ENCODE data around the gene CAMK2N1.

CAMK2N1 gene

GRCh38 chr1:20454004-20454403 lies 32.0 kb downstream of the CAMK2N1 start:
- H4K20me1 ChIP-seq (ENCODE audit: insufficient read depth, low read length) = no peaks in the 10 kb centered on the region
- no peaks in the 10 kb centered on the region for H3K36me3 ChIP-seq (replicated peaks; ENCODE audit: low read depth, low read length)
- H3K4me3 ChIP-seq (ENCODE audit: low read length) = no peak overlapping the region
- TF ChIP-seq, protein P1, sequence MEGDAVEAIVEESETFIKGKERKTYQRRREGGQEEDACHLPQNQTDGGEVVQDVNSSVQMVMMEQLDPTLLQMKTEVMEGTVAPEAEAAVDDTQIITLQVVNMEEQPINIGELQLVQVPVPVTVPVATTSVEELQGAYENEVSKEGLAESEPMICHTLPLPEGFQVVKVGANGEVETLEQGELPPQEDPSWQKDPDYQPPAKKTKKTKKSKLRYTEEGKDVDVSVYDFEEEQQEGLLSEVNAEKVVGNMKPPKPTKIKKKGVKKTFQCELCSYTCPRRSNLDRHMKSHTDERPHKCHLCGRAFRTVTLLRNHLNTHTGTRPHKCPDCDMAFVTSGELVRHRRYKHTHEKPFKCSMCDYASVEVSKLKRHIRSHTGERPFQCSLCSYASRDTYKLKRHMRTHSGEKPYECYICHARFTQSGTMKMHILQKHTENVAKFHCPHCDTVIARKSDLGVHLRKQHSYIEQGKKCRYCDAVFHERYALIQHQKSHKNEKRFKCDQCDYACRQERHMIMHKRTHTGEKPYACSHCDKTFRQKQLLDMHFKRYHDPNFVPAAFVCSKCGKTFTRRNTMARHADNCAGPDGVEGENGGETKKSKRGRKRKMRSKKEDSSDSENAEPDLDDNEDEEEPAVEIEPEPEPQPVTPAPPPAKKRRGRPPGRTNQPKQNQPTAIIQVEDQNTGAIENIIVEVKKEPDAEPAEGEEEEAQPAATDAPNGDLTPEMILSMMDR (IDR thresholded peaks at IDR 0.05; ENCODE audit: low read depth, low read length) = no peak
- no peak for TF ChIP-seq EZH2phosphoT487 (IDR thresholded peaks at IDR 0.05; ENCODE audit: low read depth)
- no peak overlapping the region for H3K27ac ChIP-seq (ENCODE audit: low read length)
- H3K27me3 ChIP-seq (ENCODE audit: low read depth, low read length) = peaks cover 7% of the 10 kb centered on the region; the same call in 1 of the 2 replicates
- H2AFZ ChIP-seq (ENCODE audit: low read depth, low read length) = no peak overlapping the region
- H3K4me2 ChIP-seq (ENCODE audit: low read length) = no peak overlapping the region
- H3K4me1 ChIP-seq (ENCODE audit: low read length) = no peaks in the 10 kb centered on the region
- no peaks in the 10 kb centered on the region for H3K79me2 ChIP-seq (ENCODE audit: low read length)
- no peaks in the 10 kb centered on the region for H3K9me3 ChIP-seq (ENCODE audit: insufficient read depth, low read length)
- no peak overlapping the region for H3K9ac ChIP-seq (ENCODE audit: low read length)

- H3K9me3 ChIP-seq (ENCODE audit: insufficient read depth, low read length) = no peaks in the 10 kb centered on the region
- no peak overlapping the region for H2AFZ ChIP-seq (ENCODE audit: low read depth, low read length)
- H3K9ac ChIP-seq (ENCODE audit: low read length) = no peak overlapping the region
- H3K4me3 ChIP-seq (ENCODE audit: low read length) = no peak overlapping the region
- peaks cover 7% of the 10 kb centered on the region; the same call in 1 of the 2 replicates for H3K27me3 ChIP-seq (ENCODE audit: low read depth, low read length)
- H3K4me2 ChIP-seq (ENCODE audit: low read length) = no peak overlapping the region
- H3K36me3 ChIP-seq (replicated peaks; ENCODE audit: low read depth, low read length) = no peaks in the 10 kb centered on the region
- H4K20me1 ChIP-seq (ENCODE audit: insufficient read depth, low read length) = no peaks in the 10 kb centered on the region
- peaks cover 4% of the 10 kb centered on the region; the same call in 1 of the 2 replicates for H3K4me1 ChIP-seq (ENCODE audit: low read length)
- no peaks in the 10 kb centered on the region for H3K79me2 ChIP-seq (ENCODE audit: low read length)
- TF ChIP-seq, protein P1 (IDR thresholded peaks at IDR 0.05; ENCODE audit: low read depth, low read length) = no peak
- TF ChIP-seq EZH2phosphoT487 (IDR thresholded peaks at IDR 0.05; ENCODE audit: low read depth) = no peak
- no peak overlapping the region for H3K27ac ChIP-seq (ENCODE audit: low read length)
These were observed 36.2 kb downstream of the CAMK2N1 start for GRCh38 chr1:20449735-20450311.

DNA sequence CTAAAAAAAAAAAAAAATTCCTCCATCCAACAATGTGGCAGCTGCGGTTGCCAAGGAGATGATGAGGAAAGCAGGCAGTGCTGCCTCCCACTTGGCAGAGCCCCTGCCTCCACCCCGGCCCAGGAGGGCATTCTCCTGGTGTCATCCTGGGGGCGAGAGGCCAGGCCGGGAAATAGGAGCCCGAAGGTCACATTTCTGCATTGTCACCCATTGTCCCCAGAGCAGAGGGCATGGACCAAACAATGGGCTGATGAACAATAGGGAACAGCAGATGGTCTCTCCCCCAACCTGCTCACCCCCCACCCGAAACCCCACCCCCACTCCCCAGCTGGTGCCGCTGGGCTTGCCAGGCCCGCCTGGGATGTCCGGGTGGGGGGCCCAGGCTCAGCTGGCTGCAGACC lies 37.3 kb downstream of the CAMK2N1 start:
- H3K79me2 ChIP-seq (ENCODE audit: low read length) = no peaks in the 10 kb centered on the region
- no peak overlapping the region for H2AFZ ChIP-seq (ENCODE audit: low read depth, low read length)
- H3K27ac ChIP-seq (ENCODE audit: low read length) = no peak overlapping the region
- H3K9ac ChIP-seq (ENCODE audit: low read length) = no peak overlapping the region
- no peak overlapping the region for H3K4me2 ChIP-seq (ENCODE audit: low read length)
- no peaks in the 10 kb centered on the region for H4K20me1 ChIP-seq (ENCODE audit: insufficient read depth, low read length)
- H3K4me3 ChIP-seq (ENCODE audit: low read length) = no peak overlapping the region
- H3K9me3 ChIP-seq (ENCODE audit: insufficient read depth, low read length) = no peaks in the 10 kb centered on the region
- TF ChIP-seq, protein P1 (IDR thresholded peaks at IDR 0.05; ENCODE audit: low read depth, low read length) = no peak
- TF ChIP-seq EZH2phosphoT487 (IDR thresholded peaks at IDR 0.05; ENCODE audit: low read depth) = no peak
- H3K36me3 ChIP-seq (replicated peaks; ENCODE audit: low read depth, low read length) = no peaks in the 10 kb centered on the region
- peaks cover 4% of the 10 kb centered on the region; the same call in 1 of the 2 replicates for H3K4me1 ChIP-seq (ENCODE audit: low read length)
- H3K27me3 ChIP-seq (ENCODE audit: low read depth, low read length) = peaks cover 3% of the 10 kb centered on the region; the same call in 1 of the 2 replicates

DNA sequence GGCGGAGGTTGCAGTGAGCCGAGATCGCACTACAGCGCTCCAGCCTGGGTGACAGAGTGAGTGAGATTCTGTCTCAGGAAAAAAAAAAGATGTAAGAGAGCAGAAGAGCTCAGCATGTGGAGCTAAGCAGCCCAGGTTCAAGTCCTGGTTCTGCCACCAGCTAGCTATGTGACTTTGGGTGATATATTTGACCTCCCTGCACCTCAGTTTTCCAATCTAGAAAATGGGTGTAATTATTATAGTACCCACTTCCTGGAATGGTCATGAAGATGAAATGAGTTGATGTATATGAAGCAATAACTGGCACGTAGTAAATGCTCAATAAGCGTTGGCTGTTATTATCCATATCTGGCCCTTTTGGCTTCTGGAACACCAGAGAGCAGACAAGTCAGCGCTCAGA lies 38.2 kb downstream of the CAMK2N1 start:
- TF ChIP-seq EZH2phosphoT487 (IDR thresholded peaks at IDR 0.05; ENCODE audit: low read depth) = no peak
- TF ChIP-seq, protein P1 (IDR thresholded peaks at IDR 0.05; ENCODE audit: low read depth, low read length) = no peak
- Histone ChIP-seq H3K9me3 (ENCODE audit: insufficient read depth, low read length) (no peaks in the 10 kb centered on the region), H2AFZ (ENCODE audit: low read depth, low read length) (no peak overlapping the region), H3K27me3 (ENCODE audit: low read depth, low read length) (peaks cover 3% of the 10 kb centered on the region; the same call in 1 of the 2 replicates), H3K79me2 (ENCODE audit: low read length) (no peaks in the 10 kb centered on the region), H4K20me1 (ENCODE audit: insufficient read depth, low read length) (no peaks in the 10 kb centered on the region), H3K9ac (ENCODE audit: low read length) (no peak overlapping the region), H3K4me1 (ENCODE audit: low read length) (peaks cover 4% of the 10 kb centered on the region; the same call in 1 of the 2 replicates), H3K4me2 (ENCODE audit: low read length) (no peak overlapping the region), H3K4me3 (ENCODE audit: low read length) (no peak overlapping the region), H3K27ac (ENCODE audit: low read length) (no peak overlapping the region), H3K36me3 (replicated peaks; ENCODE audit: low read depth, low read length) (no peaks in the 10 kb centered on the region)

All from OCI-LY3 (cell line).